B cell (primary cell): ENCODE measurements around the gene NME1.

Experiments used
- EZH2 ChIP-seq: IDR thresholded peaks from 2 replicates; pipeline ENCODE4 v1.6.1; 2012; ENCODE audit warnings: borderline replicate concordance, low read depth, mild to moderate bottlenecking, moderate library complexity, low read length; ENCODE audit not compliant: insufficient read depth, poor library complexity, severe bottlenecking
- TF ChIP-seq, protein P1 (sequence below): fragments of 200-600 bp; IDR thresholded peaks from one replicate; pipeline ENCODE4 v1.8.0; 2022; ENCODE audit warnings: antibody characterized with exemption, mild to moderate bottlenecking

DNA sequence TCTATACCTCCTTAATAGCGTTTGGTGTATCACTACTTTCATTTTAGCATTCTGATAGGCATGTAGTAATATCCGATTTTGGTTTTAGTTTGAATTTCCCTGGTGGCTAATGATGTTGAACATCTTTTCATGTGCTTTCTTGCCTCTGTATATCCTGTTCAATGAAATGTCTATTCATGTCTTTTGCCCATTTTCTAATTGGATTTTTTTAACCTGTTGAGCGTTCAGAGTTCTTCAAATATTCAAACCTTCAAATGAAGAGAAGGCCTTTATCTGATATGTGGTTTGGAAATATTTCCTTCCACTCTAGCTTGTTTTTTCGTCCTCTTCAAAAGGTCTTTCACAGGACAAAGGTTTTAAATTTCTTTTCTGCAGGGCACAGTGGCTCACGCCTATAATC is 2.4 kb upstream of the NME1 start:
- no peak for TF ChIP-seq EZH2
- TF ChIP-seq, protein P1, sequence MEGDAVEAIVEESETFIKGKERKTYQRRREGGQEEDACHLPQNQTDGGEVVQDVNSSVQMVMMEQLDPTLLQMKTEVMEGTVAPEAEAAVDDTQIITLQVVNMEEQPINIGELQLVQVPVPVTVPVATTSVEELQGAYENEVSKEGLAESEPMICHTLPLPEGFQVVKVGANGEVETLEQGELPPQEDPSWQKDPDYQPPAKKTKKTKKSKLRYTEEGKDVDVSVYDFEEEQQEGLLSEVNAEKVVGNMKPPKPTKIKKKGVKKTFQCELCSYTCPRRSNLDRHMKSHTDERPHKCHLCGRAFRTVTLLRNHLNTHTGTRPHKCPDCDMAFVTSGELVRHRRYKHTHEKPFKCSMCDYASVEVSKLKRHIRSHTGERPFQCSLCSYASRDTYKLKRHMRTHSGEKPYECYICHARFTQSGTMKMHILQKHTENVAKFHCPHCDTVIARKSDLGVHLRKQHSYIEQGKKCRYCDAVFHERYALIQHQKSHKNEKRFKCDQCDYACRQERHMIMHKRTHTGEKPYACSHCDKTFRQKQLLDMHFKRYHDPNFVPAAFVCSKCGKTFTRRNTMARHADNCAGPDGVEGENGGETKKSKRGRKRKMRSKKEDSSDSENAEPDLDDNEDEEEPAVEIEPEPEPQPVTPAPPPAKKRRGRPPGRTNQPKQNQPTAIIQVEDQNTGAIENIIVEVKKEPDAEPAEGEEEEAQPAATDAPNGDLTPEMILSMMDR, result no peak
